GM12891 (cell line): ENCODE data around the gene PTPN7.

Source experiments
- DNase-seq: peaks from one replicate; pipeline ENCODE4 v3.0.0; 2011; ENCODE audit warnings: low spot score; ENCODE audit not compliant: insufficient read length
- FAIRE-seq: peaks from 2 replicates; lab custom pipeline; 2011; peaks lifted over from hg19 to GRCh38; lab: Jason Lieb, UNC
- PAX5 ChIP-seq: IDR thresholded peaks from 2 replicates; pipeline ENCODE4 v1.6.1; 2011; ENCODE audit warnings: low read length, moderate library complexity, mild to moderate bottlenecking; ENCODE audit not compliant: insufficient read depth, severe bottlenecking
- POLR2A ChIP-seq: IDR thresholded peaks from 2 replicates; pipeline ENCODE4 v1.6.1; 2011; ENCODE audit warnings: low read depth, low read length, control low read depth
- POLR2AphosphoS5 ChIP-seq: IDR thresholded peaks from 2 replicates; pipeline ENCODE4 v1.6.1; 2011; ENCODE audit warnings: low read depth, low read length, control low read depth
- POU2F2 ChIP-seq: IDR thresholded peaks from 2 replicates; pipeline ENCODE4 v1.6.1; 2011; ENCODE audit warnings: low read depth, mild to moderate bottlenecking, control low read depth, low read length, moderate library complexity
- SPI1 ChIP-seq: IDR thresholded peaks from 2 replicates; pipeline ENCODE4 v1.6.1; 2011; ENCODE audit warnings: low read depth, low read length, control low read depth
- TAF1 ChIP-seq: IDR thresholded peaks from 2 replicates; pipeline ENCODE4 v1.6.1; 2011; ENCODE audit warnings: low read depth, low read length, control low read depth

PTPN7 gene

GRCh38 chr1:202130297-202130721 is 30.1 kb downstream of the PTPN7 start:
- FAIRE-seq (no peak), DNase-seq (no peak)
- TF ChIP-seq SPI1 (no peak), PAX5 (no peak), POLR2A (no peak), TAF1 (no peak), POU2F2 (no peak), POLR2AphosphoS5 (no peak)

DNA sequence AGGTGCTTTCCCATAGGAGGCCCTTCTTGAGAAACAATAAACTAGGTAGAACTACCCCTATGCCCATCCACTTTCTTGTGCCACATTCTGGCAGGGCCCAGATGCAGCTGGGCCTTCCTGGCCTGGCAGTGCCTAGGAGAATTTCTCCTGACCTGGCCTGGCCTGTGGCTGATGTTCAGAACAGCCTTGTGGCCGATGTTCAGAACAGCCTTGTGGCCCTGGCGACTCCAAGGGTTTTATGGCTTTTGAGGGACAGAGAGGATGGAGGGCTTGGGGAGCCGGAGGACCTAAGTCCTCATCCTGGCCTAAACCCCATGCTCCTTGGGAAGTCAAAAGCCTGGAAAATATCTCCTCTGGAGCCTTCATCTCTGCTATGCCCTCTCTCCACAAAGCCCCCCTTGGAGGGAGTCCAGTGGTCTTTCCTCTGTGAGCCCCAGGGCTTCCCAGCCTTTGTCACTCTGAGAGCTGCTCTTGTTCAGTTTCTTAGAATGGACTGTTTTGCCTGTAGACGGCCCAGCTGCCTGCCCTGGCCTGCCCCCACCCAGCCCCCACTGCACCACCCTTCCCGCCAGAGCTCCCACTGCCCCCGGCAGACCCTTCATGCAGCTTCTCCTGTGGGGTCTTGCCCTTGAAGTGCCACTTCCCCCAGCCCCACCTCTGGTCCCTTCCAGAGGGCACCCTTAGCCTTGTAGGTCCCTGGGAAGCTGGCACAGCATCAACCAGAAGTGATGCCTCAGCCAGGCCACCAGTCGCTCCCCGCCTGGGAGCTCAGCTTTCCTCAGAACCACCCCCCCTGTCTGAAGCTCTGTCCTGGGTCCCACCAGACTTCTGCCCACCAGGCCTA is 30.7 kb downstream of the PTPN7 start:
- FAIRE-seq (no peak), DNase-seq (no peak)
- TF ChIP-seq POLR2AphosphoS5 (no peak), PAX5 (no peak), TAF1 (no peak), SPI1 (no peak), POLR2A (no peak), POU2F2 (no peak)

- DNase-seq (no peak), FAIRE-seq (no peak)
Observed at GRCh38 chr1:202127836-202128622, 32.4 kb downstream of the PTPN7 start.

GRCh38 chr1:202127061-202127460 is 33.3 kb downstream of the PTPN7 start:
- FAIRE-seq (no peak), DNase-seq (no peak)
- no peak for TF ChIP-seq POLR2A
- no peak for TF ChIP-seq TAF1
- no peak for TF ChIP-seq SPI1
- TF ChIP-seq POU2F2: no peak
- TF ChIP-seq POLR2AphosphoS5: no peak
- TF ChIP-seq PAX5: no peak

More at GRCh38 chr1:202127836-202128622, 32.4 kb downstream of the PTPN7 start:
- TF ChIP-seq POLR2AphosphoS5 (no peak), PAX5 (no peak), TAF1 (no peak), POU2F2 (no peak), SPI1 (no peak), POLR2A (no peak)

DNA sequence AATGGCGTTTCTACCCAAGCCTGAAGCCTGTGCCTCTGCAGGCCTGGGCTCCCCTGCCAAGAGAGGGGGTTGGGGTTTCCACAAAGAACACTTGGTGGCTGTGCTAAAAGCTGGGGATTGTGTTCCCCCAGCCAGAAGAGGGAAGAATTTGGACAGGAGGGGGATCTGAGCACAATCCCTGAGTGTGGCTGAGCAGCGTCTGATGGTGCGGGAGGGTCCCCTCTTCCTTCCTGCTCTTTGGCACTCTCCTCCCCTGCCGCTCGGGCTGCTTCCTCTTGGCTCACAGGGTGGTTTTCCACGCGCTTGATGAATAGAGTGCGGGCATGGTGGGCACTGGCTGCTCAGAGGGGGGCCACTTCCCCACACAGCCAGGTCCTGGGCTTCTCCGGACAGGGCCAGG is 34.0 kb downstream of the PTPN7 start:
- TF ChIP-seq SPI1 (no peak), POLR2A (no peak), POLR2AphosphoS5 (no peak), TAF1 (no peak), PAX5 (no peak), POU2F2 (no peak)
- no peak for DNase-seq
- no peak for FAIRE-seq

DNA sequence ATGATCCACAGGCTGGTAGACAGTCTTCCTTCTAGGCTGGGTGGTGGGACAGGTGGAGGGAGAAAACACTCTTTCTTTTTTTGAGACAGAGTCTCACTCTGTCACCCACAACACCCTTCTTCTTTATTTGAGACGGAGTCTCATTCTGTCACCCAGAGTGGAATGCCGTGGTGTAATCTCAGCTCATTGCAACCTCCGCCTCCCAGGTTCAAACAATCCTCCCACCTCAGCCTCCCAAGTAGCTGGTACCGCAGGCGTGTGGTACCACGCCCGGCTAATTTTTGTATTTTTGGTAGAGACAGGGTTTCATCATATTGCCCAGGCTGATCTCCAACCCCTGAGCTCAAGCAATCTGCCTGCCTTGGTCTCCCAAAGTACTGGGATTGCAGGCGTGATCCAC is 34.8 kb downstream of the PTPN7 start:
- no peak for TF ChIP-seq POU2F2
- TF ChIP-seq TAF1: no peak
- TF ChIP-seq PAX5: no peak
- TF ChIP-seq POLR2AphosphoS5: no peak
- no peak for TF ChIP-seq POLR2A
- no peak for TF ChIP-seq SPI1
- DNase-seq (no peak), FAIRE-seq (no peak)

- DNase-seq (no peak), FAIRE-seq (no peak)
- TF ChIP-seq POLR2A (no peak), PAX5 (no peak), SPI1 (no peak), TAF1 (no peak), POLR2AphosphoS5 (no peak), POU2F2 (no peak)
Observed at GRCh38 chr1:202124142-202124541, 36.3 kb downstream of the PTPN7 start.

- no peak for FAIRE-seq
Observed at GRCh38 chr1:202123336-202123813, 37.0 kb downstream of the PTPN7 start.

GRCh38 chr1:202122639-202123335 is 37.6 kb downstream of the PTPN7 start, which contains the start of gene GPR37L1:
GPR37L1 (plus strand) TSS chr1:202122917; CDS start chr1:202122964, 47 bp downstream.
- TF ChIP-seq POU2F2 (no peak), POLR2A (no peak), SPI1 (no peak), PAX5 (no peak), TAF1 (no peak), POLR2AphosphoS5 (no peak)
- FAIRE-seq: no peak
- DNase-seq: no peak

More at GRCh38 chr1:202123336-202123813, 37.0 kb downstream of the PTPN7 start:
- TF ChIP-seq PAX5: no peak
- no peak for DNase-seq
